Dendritic cell treated with granulocyte-macrophage colony-stimulating factor and Interleukin-4, amounts not matched to agents 40 ng/mL and 50 ng/mL, for 4 days (primary cell): ENCODE results near the gene CASKIN1.
"Not testable (repeated sequence)": the region's sequence is repeated elsewhere in the genome, so short reads cannot be mapped to it uniquely, and the experiment has no call there.

Experiments
- H3K27ac Mint-ChIP-seq: one replicate; pipeline ENCODE4 v1.8.0; 2022; ENCODE audit warnings: mild to moderate bottlenecking, mixed read lengths
- H3K27me3 Mint-ChIP-seq: one replicate; pipeline ENCODE4 v1.8.0; 2022; ENCODE audit warnings: mild to moderate bottlenecking, mixed read lengths
- H3K36me3 Mint-ChIP-seq: one replicate; pipeline ENCODE4 v1.8.0; 2022; ENCODE audit warnings: low read depth, mixed read lengths
- H3K4me1 Mint-ChIP-seq: one replicate; pipeline ENCODE4 v1.8.0; 2022; ENCODE audit warnings: low read depth, mixed read lengths
- H3K4me3 Mint-ChIP-seq: one replicate; pipeline ENCODE4 v1.8.0; 2022; ENCODE audit warnings: mild to moderate bottlenecking, moderate library complexity, mixed read lengths
- H3K9me3 Mint-ChIP-seq: one replicate; pipeline ENCODE4 v1.8.0; 2022; ENCODE audit warnings: mixed read lengths
- intact Hi-C: fragments of 100-400 bp; cut with micrococcal nuclease; formaldehyde crosslinking; loops from one replicate; pipeline ENCODE4 v1.15.0; 2022

CASKIN1 gene

GRCh38 chr16:2196162-2196980 is at the start of gene CASKIN1:
Gene CASKIN1 (minus strand): TSS chr16:2196605. CDS start chr16:2196432, 173 bp downstream.
- no peaks in the 10 kb centered on the region for H3K9me3 Mint-ChIP-seq
- no peak within 1 kb of the TSS for H3K27ac Mint-ChIP-seq
- H3K36me3 Mint-ChIP-seq, result no peaks in the 10 kb centered on the region
- no peaks in the 10 kb centered on the region for H3K4me1 Mint-ChIP-seq
- peaks cover 72% of the 10 kb centered on the region for H3K27me3 Mint-ChIP-seq
- H3K4me3 Mint-ChIP-seq, result peak within 1 kb of the TSS; percentile 68
- intact Hi-C loops, result no loop called here

- Mint-ChIP-seq H3K9me3 (no peaks in the 10 kb centered on the region), H3K36me3 (peaks cover 78% of the 10 kb centered on the region), H3K4me1 (peaks cover 27% of the 10 kb centered on the region), H3K4me3 (no peak overlapping the region), H3K27me3 (no peaks in the 10 kb centered on the region), H3K27ac (no peak overlapping the region)
- intact Hi-C loops, result no loop called here
Measured at GRCh38 chr16:2244926-2245795, 48.8 kb upstream of the CASKIN1 start.

DNA sequence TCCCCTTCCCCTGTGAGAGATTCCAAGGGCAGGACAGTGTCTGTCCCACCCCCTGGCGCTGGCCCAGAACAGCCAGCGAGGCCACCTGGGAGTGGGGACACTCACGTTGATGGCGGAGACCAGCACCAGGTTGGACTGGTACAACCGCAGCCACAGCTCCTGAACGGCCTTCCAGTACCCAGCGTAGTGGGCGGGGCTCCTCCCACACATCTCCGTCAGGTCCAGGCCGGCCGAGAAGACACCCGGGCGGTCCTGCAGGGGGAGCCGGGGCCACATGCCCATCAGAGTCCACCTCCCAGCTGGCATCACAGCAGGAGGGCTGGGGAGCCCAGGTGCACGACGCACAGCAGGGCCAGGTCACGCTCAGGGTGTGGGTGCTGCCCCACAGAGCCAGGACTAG is 47.9 kb upstream of the CASKIN1 start:
- intact Hi-C loops, result no loop called here
- Mint-ChIP-seq H3K4me3 (no peak overlapping the region), H3K9me3 (no peaks in the 10 kb centered on the region), H3K27me3 (peaks cover 2% of the 10 kb centered on the region), H3K4me1 (peaks cover 27% of the 10 kb centered on the region), H3K36me3 (peaks cover 86% of the 10 kb centered on the region), H3K27ac (no peak overlapping the region)

- Mint-ChIP-seq H3K9me3 (no peaks in the 10 kb centered on the region), H3K27ac (no peak overlapping the region), H3K4me1 (peaks cover 27% of the 10 kb centered on the region), H3K4me3 (no peak overlapping the region), H3K36me3 (peaks cover 91% of the 10 kb centered on the region), H3K27me3 (peaks cover 7% of the 10 kb centered on the region)
- intact Hi-C loops, result no loop called here
Measured at GRCh38 chr16:2243781-2244180, 47.4 kb upstream of the CASKIN1 start.

GRCh38 chr16:2243031-2243528 is 46.7 kb upstream of the CASKIN1 start:
- intact Hi-C loops, result no loop called here
- H3K27me3 Mint-ChIP-seq, result peaks cover 14% of the 10 kb centered on the region
- peaks cover 86% of the 10 kb centered on the region for H3K36me3 Mint-ChIP-seq

GRCh38 chr16:2242598-2242997 is 46.2 kb upstream of the CASKIN1 start:
- intact Hi-C loops, result no loop called here
- no peak overlapping the region for H3K27ac Mint-ChIP-seq
- H3K9me3 Mint-ChIP-seq, result no peaks in the 10 kb centered on the region
- no peak overlapping the region for H3K4me3 Mint-ChIP-seq
- H3K27me3 Mint-ChIP-seq, result peaks cover 19% of the 10 kb centered on the region
- peaks cover 81% of the 10 kb centered on the region for H3K36me3 Mint-ChIP-seq
- H3K4me1 Mint-ChIP-seq, result peaks cover 29% of the 10 kb centered on the region

More at GRCh38 chr16:2243031-2243528, 46.7 kb upstream of the CASKIN1 start:
- Mint-ChIP-seq H3K9me3 (no peaks in the 10 kb centered on the region), H3K4me3 (no peak overlapping the region), H3K27ac (no peak overlapping the region), H3K4me1 (peaks cover 27% of the 10 kb centered on the region)

DNA sequence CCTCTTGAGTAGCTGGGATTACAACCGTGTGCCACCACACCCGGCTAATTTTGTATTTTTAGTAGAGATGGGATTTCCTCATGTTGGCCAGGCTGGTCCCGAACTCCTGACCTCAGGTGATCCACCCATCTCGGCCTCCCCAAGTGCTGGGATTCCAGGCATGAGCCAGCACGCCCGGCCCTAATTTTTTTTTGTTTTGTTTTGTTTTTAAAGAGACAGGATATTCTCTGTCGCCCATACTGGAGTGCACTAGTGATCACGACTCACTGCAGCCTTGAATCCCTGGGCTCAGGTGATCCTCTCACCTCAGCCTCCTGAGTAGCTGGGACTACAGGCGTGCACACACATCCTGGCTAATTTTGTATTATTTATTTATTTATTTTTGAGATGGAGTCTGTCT is 43.9 kb upstream of the CASKIN1 start:
- peaks cover 66% of the 10 kb centered on the region for H3K36me3 Mint-ChIP-seq
- H3K27ac Mint-ChIP-seq, H3K9me3 Mint-ChIP-seq, H3K4me3 Mint-ChIP-seq, intact Hi-C loops: not testable (repeated sequence)
- H3K4me1 Mint-ChIP-seq, result peaks cover 49% of the 10 kb centered on the region
- peaks cover 42% of the 10 kb centered on the region for H3K27me3 Mint-ChIP-seq

GRCh38 chr16:2238838-2239675 is 42.7 kb upstream of the CASKIN1 start:
- no peak overlapping the region for H3K4me3 Mint-ChIP-seq
- intact Hi-C loops, result no loop called here
- H3K36me3 Mint-ChIP-seq, result peaks cover 66% of the 10 kb centered on the region

DNA sequence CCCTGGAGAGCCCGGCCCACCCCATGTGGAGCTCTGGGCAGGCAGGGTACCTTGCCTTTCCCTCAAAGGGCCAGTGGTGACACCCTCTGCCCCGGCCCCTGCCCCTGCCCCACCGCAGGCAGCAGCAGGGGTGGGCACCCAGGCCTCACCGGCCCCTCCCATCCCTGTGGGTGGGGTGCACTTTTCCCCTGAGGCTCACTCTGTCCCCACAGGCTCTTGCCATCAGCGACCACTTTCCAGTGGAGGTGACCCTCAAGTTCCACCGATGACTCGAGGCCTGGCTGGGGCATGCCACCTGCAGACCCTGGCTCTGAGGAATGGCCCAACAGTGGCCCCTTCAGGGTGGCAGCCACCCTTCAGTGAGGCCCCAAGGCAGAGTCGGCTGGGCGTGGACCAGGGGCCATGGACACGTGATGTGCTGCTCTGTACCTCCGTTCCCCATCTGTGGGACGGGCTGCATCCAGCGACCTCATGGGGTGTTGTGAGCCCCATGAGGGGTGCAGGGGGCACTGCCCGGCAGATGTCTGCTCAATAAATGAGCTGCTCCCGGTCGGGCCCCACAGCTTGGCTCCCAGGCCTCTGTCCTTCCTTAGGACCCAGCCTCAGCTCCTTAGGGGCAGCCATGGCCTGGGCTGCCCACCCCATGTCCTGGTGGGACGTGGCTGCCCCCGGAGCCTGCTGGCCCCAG is 41.9 kb upstream of the CASKIN1 start:
- Mint-ChIP-seq H3K27ac (no peak overlapping the region), H3K27me3 (peaks cover 53% of the 10 kb centered on the region), H3K4me1 (peaks cover 33% of the 10 kb centered on the region), H3K36me3 (peaks cover 66% of the 10 kb centered on the region), H3K4me3 (no peak overlapping the region), H3K9me3 (no peaks in the 10 kb centered on the region)
- intact Hi-C loops, result no loop called here

More at GRCh38 chr16:2238838-2239675, 42.7 kb upstream of the CASKIN1 start:
- H3K27ac Mint-ChIP-seq, result no peak overlapping the region
- peaks cover 40% of the 10 kb centered on the region for H3K4me1 Mint-ChIP-seq
- H3K27me3 Mint-ChIP-seq, result peaks cover 53% of the 10 kb centered on the region
- H3K9me3 Mint-ChIP-seq, result no peaks in the 10 kb centered on the region

DNA sequence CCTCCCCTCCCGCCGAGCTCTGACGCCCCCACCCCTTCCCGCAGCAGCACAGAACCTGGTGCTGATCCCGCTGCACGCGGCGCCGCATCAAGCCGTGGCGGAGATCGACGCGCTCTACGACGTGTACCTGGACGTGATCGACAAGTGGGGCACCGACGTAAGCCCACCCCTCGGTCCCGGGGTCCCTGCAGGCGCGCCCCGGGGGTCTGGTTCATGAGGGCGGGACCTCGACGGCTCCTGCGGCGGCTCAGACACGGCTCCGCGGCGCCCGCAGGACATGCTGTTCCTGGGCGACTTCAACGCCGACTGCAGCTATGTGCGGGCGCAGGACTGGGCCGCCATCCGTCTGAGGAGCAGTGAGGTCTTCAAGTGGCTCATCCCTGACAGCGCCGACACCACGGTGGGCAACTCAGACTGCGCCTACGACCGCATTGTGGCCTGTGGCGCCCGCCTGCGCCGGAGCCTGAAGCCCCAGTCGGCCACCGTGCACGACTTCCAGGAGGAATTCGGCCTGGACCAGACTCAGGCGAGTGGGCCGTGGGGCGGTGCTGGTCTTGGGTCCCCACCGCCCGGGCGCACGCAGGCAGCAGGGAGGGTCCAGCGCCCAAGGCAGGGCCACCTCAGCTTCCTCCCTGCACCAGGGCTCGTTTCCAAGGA is 41.2 kb upstream of the CASKIN1 start:
- Mint-ChIP-seq H3K27me3 (peaks cover 53% of the 10 kb centered on the region), H3K27ac (no peak overlapping the region), H3K9me3 (no peaks in the 10 kb centered on the region), H3K4me3 (peak overlapping the region; percentile 7), H3K4me1 (peaks cover 26% of the 10 kb centered on the region), H3K36me3 (peaks cover 66% of the 10 kb centered on the region)
- intact Hi-C loops, result no loop called here

GRCh38 chr16:2237102-2237482 is 40.7 kb upstream of the CASKIN1 start:
- intact Hi-C loops, result no loop called here
- H3K27ac Mint-ChIP-seq, result no peak overlapping the region
- H3K4me3 Mint-ChIP-seq, result peak overlapping the region; percentile 40
- peaks cover 66% of the 10 kb centered on the region for H3K36me3 Mint-ChIP-seq
- H3K27me3 Mint-ChIP-seq, result peaks cover 53% of the 10 kb centered on the region
- peaks cover 22% of the 10 kb centered on the region for H3K4me1 Mint-ChIP-seq
- H3K9me3 Mint-ChIP-seq, result no peaks in the 10 kb centered on the region

GRCh38 chr16:2236337-2237101 is 40.1 kb upstream of the CASKIN1 start, which contains the start of gene DNASE1L2:
Gene DNASE1L2 (plus strand): TSS chr16:2236444. CDS start chr16:2236817, 373 bp downstream.
- intact Hi-C loops, result no loop called here
- Mint-ChIP-seq H3K4me1 (peaks cover 22% of the 10 kb centered on the region), H3K36me3 (peaks cover 66% of the 10 kb centered on the region), H3K9me3 (no peaks in the 10 kb centered on the region), H3K27ac (no peak within 1 kb of the TSS), H3K4me3 (peak within 1 kb of the TSS; percentile 40), H3K27me3 (peaks cover 53% of the 10 kb centered on the region)
